ENCODE measurements around the gene GRM3.

GRM3 gene

DNA sequence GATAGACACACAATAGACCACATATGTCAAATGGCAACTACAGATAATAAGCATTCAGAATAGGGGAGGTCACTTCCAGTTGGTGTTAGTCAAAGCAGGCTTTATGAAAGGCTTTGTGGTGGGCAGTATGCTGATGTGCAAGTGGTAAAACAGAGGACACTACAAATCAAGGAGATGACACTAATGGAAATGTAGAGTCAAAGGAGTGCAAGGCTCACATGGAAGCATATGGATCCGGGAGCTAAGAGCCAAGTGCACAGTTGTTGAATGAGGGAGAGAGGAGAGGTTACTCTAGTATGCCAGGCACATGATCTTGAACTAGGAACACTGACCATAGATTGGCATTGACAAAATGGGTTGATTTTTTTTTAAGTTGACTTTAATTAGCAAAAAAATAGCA, 62.7 kb downstream of the GRM3 start:
- DNase-seq: no peak

DNA sequence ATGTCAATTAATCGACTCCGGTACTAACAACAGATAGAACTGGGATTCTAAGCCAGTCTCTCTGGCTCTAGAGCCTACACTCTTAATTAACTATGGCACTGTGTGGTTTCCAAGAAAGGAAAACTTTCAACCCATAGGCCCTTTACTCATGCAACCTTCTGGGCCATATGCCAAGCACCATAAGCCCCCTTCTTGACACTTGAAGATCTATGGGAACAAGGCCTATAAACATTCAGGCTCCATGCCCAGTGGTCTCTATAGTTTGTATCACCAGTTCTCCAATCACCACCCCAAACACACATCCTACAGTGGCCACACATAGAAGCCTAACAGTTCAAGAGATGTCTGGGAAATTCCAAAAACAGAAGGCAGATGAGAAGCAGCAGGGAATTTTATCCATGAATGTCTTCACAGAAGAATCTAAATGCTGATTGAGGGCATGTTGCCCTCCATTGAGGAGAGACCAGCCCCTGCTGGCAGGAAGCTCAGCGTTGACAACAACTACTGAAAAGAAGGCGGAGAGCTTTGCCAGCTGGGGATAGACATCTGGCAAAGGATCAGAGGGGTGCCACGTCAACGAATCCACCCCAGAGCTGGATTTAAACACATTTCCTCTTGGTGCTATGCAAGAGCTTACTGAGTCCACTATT, 64.4 kb downstream of the GRM3 start:
- no peak for DNase-seq

DNA sequence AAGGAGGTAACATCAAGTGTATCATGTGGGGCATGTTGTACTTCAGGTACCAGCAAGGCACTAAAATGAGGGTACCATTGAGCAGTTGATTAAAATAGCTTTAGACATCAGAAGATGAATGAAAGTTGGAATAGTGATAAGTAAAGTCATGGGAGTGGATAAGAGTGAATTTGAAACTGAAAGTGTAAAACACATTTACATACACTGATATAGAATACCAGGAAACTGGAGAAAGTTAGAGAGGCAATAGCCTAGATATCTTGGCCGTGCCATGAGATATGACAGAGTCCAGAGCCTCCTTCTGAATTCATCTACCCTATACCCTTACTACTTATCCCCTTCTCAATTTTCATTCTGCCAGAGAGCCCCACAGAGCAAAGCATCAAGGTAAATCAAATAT, 76.6 kb downstream of the GRM3 start:
- DNase-seq: no peak

DNA sequence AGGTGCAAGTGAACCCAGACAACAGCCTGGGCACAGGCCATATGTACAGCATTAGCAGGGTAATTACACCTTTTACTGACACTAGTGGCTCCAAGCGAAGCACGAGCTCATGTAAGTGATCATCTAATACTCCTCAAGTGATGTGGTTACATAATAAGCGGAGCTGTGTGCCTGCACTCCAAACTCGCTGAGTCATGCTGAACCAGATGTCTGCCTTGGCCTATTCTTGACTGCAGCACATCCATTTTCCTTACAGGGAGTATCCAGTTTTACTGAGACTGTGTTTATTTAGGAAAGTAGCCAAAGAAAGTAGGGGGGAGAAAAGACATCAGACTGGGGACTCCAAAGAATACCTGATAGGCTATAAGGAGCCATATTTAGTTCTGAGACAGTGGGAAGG, 90.1 kb downstream of the GRM3 start:
- no peak for DNase-seq

DNA sequence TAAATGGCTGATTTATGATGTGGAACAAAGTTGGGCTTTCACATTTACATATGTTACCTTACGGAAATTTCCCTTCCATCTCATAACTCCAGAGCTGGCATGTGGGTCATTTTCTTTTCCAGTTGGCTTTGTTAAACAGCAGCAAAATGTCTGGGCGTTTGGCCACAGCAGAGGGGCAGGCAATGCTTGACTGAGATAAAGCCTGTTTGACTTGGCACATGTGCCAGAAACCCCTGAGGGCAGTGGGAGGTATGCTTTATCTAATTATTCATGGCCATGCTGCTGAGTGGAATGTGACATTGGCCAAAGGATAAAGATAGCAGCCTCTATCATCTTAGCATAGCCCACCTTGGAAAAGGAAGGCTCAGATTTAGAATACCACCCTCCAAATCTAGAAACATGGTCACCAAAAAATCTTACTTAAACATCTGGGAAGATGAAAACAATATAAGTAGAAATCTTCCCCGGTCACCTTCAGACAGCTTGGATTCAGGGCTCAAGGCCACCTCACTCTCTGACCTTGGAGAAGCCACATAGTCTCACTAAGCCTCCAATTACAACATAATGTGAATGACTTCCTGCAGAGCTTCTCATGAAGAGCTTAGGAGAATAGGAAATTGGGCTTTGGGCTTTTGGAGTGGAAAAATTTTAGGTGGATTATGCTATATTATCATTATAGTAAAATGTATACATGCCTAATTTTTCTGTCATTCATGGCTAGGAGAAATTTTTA, 101.5 kb downstream of the GRM3 start:
- DNase-seq: no peak

DNA sequence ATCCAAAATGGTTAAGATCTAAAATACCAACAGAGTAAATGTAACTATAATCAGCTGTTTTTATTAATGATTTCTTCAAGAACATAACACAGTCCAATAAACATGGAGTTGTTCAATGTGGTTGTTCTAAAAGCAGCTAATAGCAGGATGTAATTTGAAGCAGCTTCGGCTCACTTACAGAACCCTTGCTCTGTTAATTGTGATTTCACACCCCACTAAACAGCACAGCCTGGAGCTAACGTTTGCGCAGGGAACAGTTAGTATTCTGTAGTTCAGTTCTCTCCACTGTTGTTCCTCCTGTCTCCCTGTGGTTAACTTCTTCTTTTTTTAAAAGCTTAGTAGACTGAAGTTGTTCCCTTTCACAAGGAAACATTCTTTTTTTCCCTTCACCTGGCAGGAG, 104.0 kb downstream of the GRM3 start:
- no peak for DNase-seq

DNA sequence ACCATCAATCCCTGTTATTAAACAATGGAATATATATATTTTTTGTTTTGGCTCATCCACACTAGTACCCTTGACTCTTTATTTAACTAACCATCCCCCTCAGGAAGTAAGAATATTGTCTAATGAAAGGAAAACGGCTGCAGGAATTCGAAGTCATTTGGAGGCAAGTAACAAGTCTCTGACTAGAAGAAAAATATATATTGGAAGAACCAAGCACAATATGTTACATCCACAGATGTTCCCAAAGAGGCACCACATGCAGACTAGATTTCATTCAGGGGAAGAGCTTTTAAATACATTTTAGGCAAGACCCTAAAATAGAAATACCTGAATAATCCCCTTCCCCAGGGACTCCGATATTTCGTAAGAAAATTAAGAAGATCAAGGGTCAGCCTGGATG, 104.5 kb downstream of the GRM3 start:
- DNase-seq: no peak

DNA sequence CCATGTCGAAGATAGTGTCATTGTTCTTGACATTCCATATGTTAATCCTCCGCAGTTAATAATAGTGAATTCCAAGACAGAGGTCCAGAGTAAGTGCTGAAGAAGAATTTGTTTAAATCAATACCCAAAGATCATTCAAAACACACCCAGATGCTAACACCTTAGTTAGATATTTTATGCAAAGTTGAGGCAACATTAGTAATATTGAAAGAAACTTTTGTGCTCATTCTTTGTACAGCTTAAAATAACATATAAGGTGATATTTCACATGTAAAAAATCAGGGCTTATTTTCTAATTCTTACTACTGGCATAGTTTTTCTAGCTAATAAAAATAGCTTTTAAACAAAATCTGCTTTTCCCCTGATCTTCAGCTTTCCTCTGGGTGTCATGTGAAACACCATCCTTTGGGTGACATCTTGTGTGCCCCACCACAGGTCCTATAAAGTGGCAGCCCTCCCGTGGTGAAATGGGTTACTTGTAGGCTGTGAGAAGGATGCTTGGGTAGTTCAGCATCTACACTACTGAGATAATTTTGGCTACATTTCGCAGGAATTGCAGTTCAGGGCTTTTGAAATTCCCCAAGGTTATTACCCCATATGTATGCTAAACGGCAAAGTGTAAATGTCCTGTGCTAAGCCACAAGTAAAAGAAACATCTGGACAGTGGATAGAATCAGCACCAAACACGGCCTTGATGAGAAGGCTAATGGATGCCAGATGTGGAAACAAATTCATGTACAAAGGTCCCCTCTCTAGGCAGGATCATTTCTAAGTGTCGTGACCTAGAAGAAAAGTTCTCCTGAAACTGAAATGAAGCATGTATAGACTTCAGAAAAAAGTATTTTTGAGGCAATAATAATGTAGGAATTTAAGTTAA, 105.4 kb downstream of the GRM3 start:
- DNase-seq: no peak

DNA sequence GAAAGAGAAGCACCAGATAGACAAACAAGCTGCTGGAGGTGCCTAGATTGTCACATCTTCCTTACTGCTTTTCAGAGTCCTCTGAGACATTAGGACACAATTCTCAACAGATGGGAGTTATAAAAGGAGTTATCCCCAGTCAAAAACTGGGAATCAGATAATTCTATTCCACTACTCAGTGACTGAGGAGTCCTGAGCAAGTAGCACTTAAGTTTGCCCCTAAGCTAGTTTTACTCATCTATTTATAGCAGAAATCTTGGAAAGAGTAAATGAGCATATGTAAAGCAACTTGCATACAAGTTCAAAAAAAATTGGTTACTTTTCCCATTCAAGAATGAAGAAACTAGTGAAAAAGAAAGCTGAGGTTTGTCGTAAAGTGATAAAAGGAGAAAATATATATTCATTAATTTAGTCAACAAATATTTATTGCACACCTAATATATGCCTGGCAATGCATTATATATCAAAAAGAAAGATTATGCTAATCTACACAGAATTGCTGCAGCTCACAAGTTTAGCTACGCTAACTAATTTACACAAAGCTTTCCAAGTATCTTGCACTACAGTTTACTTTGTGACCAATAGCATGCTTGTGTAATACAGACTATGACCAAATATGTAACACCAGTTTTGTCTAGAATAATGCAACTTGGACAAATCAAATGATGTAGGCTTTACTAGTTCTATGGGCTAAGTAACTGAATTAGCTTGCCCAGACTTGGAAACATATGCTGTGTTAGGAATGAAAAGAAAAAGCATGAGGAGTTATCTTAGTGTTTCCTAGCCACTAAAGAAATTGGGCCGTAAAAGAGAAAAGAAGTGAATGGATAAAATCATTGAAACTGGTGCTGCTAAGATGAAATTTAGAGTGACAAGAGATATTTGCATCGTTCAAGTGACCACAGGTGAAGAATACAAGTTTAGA, 106.3 kb downstream of the GRM3 start:
- DNase-seq: no peak

DNA sequence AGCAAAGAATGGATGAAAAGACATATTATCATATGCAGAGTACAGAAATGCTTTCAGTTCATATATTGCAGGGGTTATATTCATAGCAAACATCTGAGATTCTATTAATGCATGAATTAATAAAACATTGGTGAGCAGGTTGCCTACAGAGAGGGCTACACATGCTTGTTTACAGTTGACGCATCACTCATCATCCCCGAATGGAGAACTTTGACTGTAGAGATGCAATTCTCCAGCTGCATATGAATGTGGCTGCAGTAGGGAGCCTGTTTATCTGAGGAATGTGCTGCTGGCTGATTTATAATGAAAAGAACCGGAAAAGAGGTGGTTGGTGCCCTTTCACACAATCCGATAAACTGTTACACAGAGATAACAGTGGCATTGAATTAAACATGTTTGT, 116.5 kb downstream of the GRM3 start:
- DNase-seq: no peak

DNA sequence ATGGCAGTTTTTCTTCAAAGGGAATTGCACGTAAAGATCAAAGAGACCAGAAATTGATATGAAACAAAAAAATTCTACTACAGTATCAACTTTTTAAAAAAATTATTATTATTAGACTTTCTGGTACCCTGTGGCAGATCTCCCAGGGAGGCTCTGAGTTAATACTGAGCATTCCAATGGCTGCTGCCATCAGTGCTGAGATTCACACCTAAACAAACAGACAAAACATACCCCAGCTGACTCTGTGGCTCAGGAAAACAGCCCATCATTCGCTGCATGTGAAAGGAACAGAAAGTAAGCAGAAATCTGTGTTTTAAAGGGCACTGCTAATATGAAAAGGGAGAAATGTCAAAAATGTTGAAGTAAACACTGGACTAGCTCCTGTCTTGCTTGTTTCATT, 118.4 kb downstream of the GRM3 start:
- no peak for DNase-seq

DNA sequence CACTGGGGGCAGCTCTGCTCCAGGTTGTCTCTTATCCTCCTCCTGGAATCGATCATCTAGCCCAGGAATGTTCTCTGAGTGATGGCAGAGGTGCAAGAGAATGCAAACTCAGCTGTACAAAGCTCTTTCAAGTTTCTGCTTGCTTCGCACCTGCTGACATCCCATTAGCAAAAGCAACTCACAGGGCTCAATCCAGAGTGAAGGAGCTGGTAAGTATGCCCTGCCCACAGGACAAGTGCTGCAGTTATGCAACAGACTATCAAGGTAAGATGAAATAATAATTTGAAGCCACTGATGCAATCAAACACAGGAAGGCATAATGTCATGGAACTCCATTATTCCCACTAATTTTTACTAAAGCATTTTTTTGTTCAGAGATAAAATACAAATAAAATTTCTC, 122.2 kb downstream of the GRM3 start:
- no peak for DNase-seq

DNA sequence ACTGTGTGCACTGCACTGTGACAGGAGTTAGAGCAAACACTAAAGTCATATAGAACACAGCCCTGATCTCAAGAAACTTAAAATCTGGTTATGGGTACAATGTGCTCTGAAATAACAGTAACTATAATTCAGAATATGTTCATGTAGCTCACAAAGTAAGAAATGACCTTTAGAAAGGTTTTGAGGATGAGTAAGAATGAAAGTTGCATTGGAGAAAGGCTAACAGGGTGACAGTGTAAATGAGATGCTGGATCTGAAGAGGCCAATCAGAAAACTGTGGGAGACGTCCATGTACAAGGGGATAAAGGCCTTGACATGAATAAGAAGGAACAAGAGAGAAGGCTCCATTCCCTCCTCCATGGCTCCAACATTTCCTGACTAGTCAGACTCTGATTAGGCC, 124.7 kb downstream of the GRM3 start:
- DNase-seq: no peak

DNA sequence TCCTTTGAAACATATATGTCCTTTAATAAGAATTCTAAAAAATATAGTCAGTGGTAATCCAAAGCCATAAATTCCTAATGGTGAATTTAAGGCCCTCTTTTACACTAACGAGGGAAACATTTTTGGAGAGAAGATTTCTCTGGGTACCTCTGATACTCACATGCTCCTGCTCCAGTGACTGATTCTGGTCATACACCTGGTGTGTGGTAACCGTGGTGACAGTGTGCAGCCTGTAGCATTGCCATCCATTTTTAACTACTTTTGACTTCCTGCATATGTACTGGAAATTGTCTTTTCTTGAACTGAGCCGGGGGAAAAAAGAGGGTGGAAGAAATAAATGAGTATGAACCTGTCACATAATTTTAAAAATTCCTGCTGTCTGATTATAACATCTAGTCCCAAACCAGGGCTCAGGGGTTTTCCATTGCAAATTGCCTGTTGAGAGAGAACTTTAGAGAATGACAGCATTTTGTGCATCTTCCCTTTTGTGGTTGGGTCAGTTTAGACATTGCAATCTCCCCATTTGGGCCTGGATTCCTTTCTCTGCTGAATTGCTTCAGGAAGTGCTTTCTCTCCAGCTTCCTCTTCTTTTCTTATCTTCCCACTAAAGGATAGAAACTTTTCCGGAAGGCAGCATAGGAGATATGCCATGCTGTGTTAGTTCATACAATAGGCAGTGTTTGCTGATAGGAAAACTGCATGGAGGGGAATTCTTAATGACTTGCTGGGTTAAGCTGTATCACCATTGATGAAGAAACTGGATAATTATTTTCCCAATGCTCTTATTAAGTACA, 125.5 kb downstream of the GRM3 start:
- no peak for DNase-seq

DNA sequence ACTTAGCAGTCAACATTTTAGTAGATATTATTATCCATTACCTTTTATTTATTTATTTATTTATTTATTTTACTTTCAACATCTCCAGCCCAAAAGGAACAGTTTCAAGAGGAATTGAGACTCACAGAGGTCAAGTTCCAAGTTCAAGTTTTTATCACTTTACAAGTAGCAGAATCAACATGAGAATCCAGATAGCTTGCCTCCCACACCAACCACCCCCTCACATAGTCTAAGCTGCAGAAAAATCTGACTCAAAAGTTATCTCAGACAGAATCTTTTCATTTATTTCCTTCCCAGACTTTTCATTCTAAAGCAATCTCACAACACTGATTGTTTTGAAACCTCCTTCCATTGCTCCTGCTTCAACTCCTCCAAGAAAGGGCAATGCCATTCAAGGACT, 129.6 kb downstream of the GRM3 start:
- DNase-seq: no peak

DNA sequence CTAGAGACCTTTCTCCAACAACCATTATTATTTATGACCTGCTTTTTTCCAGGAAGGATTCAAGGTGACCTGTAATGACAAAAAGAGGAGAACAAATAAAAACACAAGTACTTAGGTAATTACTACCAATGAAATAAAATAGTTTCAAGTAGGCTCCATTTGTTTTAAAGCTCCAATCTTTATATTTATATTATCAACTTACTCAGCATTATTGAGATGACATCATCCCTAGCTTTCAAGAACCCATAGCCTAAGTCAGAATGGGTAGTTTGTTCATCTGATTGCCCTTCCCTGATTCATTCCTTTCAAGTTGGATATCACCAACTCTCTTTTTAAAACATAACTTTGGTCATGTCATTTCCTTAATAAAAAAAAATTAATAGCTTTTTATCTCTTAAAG, 131.5 kb downstream of the GRM3 start:
- no peak for DNase-seq

DNA sequence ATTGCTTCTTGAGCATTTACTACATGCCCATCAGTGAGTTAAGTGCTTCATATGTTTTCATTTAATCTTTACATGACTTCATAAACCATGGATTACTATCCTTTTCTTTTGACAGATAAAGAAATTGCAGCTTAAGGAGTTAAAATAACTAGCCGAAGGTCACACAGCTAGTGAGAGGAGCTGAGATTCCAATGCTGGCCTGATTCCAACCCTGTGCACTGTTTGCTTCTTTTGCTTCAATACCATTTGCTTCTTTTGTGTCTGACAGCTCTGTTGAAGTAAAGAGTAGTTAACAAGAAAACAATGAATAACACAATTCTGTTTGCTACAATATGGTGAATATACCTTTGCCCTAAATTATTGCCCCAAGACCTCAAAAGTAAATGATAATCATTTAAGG, 132.4 kb downstream of the GRM3 start:
- DNase-seq: no peak

DNA sequence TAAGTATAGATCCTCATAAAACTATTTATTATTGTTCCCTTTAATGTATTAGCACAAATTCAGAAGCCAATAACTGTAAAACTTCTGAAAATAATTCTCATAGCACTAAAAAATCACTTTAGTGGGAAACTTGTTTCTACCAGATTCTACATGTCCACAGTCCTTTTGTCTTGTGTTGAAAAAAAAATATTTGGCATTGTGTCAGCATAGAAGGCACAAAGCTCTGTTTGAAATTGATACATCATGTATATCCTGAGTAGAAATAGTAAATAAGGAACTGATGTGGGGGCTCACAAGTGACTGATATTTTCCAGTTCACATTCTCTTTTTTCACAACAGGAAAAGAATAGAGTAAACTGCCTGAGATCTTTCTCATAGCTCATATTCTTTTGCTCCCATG, 134.6 kb downstream of the GRM3 start:
- no peak for DNase-seq

DNA sequence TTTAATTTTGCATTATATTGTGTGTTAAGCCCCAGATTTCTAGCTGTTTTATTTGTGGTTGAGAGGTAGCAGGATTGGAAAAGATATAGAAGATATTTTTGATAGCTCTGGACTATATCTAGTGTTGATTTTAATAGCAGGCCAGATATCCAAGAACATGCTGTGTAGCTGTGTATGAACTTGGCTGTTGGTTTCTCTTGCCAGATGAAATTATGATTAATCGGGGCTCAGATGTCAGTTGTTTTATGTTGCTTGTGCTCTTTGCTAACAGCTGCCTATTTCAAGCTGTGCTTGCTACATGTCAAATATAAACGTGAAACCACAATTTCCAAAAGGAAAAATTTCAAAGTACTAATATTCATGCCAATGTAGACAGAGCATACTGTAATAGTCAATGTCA, 141.1 kb downstream of the GRM3 start:
- no peak for DNase-seq

DNA sequence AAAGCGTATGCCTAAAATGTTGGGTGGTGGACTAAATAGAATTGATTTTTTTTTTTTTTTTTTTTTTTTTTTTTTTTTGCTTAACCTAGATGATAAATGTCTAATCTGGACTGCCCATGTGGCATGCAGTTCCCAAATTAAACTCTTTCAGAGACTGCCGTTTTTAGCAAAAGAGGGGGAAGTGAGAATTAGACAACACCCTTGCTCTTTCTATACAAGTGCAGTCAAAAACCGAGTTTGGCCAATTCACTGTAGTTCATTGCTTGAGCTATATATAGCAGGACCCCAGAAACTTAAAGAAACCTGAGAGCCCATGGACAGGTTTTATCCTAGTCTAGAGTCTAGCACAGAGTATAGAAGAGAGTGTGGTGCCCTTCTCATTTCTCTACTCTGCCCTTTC, 141.9 kb downstream of the GRM3 start:
- no peak for DNase-seq

DNA sequence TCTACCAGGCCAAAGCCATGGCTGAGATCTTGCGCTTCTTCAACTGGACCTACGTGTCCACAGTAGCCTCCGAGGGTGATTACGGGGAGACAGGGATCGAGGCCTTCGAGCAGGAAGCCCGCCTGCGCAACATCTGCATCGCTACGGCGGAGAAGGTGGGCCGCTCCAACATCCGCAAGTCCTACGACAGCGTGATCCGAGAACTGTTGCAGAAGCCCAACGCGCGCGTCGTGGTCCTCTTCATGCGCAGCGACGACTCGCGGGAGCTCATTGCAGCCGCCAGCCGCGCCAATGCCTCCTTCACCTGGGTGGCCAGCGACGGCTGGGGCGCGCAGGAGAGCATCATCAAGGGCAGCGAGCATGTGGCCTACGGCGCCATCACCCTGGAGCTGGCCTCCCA, 142.7 kb downstream of the GRM3 start:
- peak; percentile 0 for DNase-seq

DNA sequence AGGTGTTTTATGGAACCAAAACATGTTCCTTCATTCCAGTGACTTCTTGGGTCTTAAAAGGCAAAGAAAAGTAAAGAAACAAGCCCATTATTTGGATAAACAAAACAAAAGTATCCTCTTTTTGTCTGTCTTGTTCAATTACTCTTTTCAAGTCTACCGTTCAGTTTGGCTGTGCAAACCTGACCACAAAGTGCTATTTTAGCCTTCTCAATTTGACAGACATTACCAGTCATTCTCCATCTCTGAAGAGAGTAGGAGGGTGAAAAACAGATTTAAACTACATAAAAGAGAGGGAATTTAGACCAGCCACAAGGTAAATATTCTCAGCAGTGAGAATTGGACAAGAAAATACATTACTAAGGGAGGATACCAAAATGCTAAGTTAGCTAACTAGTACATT, 145.2 kb downstream of the GRM3 start:
- DNase-seq: no peak
